ENCODE results near the gene FAM135A. TPM values are rescaled to one million over a fixed set of nuclear protein-coding genes. Genes with fewer than 3 reads are reported as not detected.
A peak's percentile ranks its signal among the peaks of the same experiment; 100 is the strongest.
"Not testable (repeated sequence)": the region's sequence is repeated elsewhere in the genome, so short reads cannot be mapped to it uniquely, and the experiment has no call there.

FAM135A gene
- total RNA-seq, 1 donor from 2014 or later: 84.0 TPM

DNA sequence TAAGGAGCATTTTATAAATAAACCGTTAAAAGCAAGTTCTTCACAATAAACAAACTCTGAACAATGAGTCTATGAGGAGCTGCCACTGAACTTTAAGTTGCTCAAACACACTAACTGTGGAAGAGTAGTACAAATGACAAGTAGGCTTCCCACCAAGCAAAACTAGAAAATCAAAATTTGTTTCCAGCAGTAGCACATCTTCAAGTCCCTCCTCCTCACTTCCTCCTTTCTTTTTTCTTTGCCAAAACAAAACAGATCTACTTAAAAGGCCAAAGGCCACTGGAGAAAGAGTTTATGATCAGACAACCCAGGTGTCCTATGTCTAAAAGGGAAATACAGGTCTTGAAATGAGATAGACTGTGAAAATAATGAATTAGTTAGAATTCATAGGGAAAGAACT, 17.1 kb upstream of the FAM135A start:
- no peak for DNase-seq (ENCODE audit: low spot score)

- peak; percentile 35 for DNase-seq (ENCODE audit: low spot score)
Observed at GRCh38 chr6:70396796-70397729, 16.2 kb upstream of the FAM135A start.

DNA sequence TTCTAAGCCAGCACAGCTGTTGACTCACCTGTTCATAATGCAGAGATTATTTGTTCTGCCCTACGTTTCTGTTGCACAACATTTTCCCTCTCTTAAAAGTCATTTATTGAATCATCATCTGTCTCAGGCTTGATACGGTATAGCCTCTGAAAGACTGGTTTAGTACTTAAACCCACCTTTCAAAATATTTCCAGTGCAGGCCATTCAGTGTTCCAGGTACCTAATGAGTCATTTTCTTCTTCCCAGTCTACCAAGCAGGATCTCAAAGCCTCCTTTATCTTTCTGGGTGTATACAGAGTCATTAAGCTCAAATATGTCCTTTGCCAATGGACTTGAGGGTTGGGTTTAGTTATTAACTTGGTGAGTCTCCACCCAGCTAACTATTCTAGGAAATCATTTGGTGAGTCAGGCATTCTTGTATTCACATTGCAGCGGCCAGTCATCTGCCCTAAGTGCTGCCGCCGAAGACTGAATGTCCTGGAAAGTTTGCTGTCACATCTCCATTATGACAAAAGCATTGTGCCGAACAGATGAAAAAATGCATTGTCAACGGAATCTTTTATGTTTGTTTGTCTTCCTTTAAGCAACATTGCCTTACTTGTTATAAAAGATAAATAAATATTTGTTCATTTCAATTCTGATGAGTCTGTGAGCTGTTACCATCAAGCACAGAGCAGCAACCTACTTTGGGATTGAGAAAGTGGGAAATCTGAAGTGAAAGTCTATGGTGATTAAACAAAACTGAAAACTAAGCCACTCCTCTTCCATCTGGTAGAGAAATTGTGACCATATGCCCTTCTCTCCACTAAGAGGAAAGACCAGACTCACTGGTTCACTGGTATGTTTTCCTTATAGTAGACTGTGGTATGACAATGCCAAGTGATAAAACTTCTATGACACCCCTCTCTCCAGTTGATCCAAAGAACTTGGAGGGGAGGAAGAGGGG, 14.3 kb upstream of the FAM135A start:
- DNase-seq (ENCODE audit: low spot score): peak; percentile 34

DNA sequence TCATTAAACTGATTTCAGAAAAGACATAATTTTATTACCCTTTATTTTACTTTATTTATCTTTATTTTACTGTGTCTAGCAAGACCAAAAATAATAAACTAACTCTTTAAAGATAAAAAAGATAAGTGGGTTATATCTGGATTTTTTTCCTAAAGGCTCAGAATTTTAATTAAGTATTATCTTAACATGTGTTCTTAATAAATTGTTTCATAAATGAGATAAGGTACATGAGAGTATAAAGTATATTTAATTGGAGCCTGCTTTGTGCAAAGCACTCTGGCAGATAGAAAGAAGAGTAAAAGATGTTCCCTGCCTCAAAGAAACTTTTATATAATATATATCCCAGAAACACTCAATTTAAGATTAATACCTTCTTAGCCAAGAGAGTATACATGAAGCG, 8.7 kb upstream of the FAM135A start:
- no peak for DNase-seq (ENCODE audit: low spot score)

GRCh38 chr6:70409216-70409615, 4.1 kb upstream of the FAM135A start:
- DNase-seq (ENCODE audit: low spot score): no peak

DNA sequence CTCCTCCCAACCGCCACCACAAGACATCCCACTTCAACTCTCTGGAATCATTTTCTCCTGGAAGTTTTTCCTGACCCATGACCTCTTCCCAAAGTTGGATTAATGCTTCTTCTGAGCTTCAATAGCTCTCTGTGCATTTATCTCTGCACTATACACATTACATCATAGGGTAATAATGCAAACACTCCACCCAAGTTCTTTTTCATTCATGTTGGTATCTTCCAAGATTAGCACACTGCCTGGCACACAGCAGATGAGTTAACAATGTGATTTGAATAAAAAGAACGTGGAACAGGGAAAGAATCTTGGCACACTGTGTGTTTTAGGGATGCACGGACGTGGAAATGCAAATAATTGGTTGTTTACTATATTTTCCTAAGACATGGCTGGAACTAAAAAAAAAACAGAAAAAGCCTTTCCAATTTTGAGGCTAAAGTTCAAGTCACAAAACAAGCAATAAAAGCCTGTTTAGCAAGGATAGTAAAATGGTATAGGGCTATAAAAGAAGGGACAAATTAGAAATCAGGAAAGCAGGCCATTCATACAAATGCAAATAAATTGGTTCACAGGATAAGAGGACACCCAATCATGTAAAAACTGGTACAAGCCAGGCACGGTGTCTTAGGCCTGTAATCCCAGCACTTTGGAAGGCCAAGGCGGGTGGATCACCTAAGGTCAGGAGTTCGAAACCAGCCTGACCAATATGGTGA, 1.6 kb upstream of the FAM135A start:
- DNase-seq (ENCODE audit: low spot score): no peak

DNA sequence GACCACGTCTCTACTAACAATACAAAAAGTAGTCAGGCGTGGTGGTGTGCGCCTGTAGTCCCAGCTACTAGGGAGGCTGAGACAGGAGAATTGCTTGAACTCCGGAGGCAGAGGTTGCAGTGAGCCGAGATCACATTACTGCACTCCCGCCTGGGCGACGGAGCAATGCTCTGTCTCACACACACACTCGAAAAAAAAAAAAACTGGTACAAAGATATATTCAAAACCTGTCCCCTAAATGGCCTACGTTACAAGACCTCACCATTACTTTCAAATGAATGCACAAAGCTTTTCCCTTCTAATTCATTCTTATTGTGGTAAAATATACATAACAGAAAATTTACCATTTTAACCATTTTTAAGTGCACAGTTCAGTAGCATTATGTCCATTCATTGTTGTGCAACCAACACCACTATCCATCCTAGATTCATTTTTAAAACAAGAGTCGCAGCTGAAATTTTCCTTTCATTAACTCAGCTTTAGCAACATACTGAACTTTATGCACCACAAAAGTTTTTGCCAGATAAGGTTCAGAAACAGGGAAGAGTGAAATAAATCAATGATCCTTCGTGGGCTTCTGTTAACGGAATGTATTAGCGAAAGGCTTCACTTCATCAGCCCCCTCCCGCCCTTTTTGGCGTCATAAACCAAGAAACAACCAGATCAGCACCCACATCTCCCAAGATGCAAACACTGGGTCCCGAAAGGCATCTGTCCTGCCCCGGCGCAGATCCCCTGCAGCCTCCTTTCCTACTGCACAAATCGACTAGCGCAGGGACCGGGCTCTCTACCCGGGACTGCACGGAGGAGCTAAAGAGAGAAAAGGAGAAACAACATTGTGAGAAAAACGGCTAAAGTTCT, 825 bp upstream of the FAM135A start:
- no peak for DNase-seq (ENCODE audit: low spot score)

GRCh38 chr6:70413992-70414494, 735 bp downstream of the FAM135A start:
- peak; percentile 40 for DNase-seq (ENCODE audit: low spot score)

GRCh38 chr6:70414813-70415212, 1.5 kb downstream of the FAM135A start:
- DNase-seq (ENCODE audit: low spot score): no peak

DNA sequence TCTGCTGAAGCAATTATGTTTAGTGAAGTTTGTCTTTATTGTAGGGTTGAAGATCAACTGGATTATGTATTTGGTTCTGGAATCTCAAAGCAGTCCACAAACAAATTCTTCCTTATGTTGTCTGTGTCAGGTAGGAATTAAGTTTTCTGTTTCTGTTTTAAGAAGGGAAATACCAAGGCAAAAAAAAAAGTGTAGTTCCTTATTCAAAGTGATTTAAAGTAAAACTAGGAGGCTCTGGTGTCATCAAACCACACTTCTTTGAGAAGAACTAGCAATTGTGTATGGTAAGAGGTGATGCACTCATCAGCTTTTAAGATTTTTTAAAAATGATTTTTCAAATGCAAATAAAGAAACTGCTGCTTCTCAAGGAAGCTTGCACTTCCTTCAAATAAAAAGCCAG, 1.9 kb downstream of the FAM135A start:
- no peak for DNase-seq (ENCODE audit: low spot score)

GRCh38 chr6:70415660-70416059, 2.4 kb downstream of the FAM135A start:
- no peak for DNase-seq (ENCODE audit: low spot score)

DNA sequence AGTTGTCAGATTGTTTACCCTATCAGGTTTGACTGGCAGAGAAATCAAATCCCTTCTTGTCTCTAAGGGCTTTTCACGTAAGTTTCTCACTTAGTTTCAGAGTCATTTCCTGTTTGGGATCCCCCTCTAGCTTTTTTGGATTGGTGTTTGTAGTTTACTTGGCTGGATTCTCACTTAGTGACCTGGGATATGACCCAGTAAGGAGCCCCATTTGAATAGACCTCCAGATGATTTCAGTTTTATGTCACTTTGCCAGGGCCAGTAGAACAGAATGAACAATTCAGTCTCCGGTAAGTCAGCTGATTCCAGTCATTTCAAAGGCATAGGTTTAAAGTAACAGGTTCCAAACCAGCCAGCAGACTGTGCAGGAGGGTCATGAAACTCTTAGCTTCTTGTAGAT, 8.2 kb downstream of the FAM135A start:
- DNase-seq (ENCODE audit: low spot score): no peak

GRCh38 chr6:70423189-70424134, 10.2 kb downstream of the FAM135A start:
- no peak for DNase-seq (ENCODE audit: low spot score)

- DNase-seq (ENCODE audit: low spot score): no peak
Observed at GRCh38 chr6:70424291-70424690, 11.0 kb downstream of the FAM135A start.

DNA sequence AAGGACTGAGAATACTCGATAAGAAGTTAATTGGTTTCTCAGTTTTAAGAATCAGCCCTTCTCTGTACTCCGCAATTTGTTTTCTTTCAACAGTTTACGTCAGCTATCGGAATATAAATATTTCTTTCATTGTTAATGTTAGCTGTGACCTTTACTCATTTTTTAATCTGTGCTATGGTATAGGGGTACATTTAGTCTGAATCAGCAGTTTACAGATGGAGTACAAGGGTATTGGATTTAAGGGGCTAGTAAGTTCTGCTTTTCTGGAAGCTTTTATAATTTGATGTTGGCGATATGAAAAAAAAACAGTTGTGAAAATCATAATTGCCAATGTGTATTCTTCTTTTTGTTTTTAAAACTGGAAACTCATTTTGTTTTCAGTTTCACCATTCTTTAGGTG, 23.0 kb downstream of the FAM135A start:
- no peak for DNase-seq (ENCODE audit: low spot score)

DNA sequence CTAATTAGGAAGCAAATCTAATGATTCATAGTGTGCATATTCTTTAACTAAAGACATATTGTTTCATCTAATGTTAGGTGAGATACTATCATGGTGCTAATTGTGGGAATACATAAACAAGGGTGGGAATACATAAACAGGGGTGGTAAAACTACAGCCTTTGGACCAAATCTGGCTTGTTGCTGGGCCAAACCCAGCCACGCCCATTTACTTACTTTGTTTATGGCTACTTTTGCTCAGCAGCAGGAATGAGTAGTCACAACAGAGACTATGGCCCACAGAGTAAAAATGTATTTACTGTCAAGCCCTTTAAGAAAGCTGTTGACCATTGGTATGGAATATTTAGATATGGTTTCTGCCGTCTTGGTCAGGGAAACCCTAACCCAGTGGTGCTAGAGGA, 31.7 kb downstream of the FAM135A start:
- DNase-seq (ENCODE audit: low spot score): no peak

- DNase-seq (ENCODE audit: low spot score): not testable (repeated sequence)
Observed at GRCh38 chr6:70447343-70448070, 34.2 kb downstream of the FAM135A start.

GRCh38 chr6:70453899-70454298, 40.6 kb downstream of the FAM135A start:
- not testable (repeated sequence) for DNase-seq (ENCODE audit: low spot score)

DNA sequence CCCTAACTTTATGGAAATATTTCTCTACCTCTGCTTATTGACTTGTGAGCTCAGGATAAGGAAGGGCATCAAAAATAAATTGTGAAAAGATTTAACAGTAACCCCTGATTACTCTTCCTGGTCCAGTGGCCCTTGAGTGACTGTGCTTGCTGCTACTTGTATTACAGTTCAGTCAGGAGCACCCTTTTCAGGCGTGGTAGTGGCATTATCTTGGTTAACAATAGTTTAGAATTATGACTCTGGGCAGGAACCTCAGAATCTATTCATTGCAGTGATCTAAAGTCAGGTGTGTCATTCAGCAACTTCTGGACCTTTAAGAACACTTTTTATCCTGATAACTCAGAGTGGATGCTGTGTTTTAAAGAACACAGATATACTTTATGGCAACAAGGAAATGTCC, 43.4 kb downstream of the FAM135A start:
- DNase-seq (ENCODE audit: low spot score): no peak
